Fibroblast of skin of scalp (primary cell): Measurements from ENCODE around the gene SLC16A3.

ENCODE experiments used
- DNase-seq: peaks from one replicate; pipeline ENCODE4 v3.0.0-alpha.2; 2013

The SLC16A3 gene

DNA sequence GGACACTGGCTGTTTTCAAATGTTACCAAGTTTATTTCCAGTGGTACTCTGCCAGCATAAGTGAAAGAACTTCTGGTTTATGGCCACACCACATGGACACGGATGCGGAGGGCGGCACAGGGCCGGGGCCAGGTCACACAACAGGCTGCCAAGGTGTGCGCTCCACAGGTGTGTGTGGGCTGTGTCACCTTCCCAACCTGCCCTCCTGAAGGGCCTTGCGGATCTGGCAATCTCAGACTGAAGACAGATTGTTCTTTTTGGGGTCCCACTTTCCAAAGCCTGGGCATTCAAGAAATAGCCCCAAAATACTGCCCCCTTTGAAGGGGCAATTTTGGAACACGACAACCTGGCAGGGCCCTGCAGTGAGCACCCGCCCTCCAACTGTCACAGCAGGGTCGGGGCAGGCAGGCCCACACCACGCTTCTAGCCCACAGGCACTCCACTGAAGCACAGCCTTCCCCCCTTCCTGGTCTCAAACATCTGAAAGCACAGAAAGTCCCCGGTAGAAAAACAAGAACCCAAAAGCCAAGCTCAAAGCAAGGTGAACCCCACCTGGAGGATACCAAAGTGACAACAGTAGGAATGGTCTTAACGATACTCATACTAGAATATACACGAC lies 41.1 kb downstream of the SLC16A3 start:
- no peak for DNase-seq

DNA sequence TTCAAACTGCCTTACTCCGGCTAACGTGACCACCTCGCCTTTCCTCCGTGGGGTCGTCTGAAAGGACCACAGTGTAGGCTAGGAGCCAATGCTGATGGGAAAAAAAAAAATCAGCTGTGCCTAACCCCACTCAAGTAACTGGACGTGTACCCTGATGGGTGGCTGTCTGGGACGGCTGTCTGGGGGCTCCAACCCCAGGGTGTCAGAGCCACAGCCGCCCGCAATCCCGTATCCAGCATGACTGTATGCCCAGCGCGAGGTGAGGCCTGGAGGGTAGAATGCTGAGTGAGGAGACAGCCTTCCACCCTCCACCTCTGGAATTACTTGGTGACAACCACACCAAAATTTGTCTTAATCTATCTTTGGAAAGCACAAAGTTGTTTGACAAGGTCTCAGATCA lies 41.8 kb downstream of the SLC16A3 start:
- no peak for DNase-seq

DNA sequence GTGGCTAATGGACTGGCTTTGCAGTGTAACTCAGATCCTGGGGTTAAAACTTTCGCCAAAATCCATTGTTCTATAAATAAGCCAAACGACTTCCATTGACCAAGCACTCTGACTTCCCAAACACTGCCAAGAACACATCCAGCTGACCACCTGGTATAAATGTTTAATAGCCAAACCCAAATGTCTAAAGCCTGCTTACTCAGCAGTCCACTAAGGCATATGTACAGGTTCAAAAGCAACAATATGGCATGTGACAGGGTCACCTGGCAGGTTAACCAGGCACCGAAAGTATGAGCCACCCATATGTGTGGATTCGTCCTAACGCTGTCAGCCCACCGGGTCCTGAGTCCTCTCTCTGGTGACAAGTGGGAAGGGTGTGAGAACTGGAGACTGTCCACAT lies 42.6 kb downstream of the SLC16A3 start:
- DNase-seq, result no peak

DNA sequence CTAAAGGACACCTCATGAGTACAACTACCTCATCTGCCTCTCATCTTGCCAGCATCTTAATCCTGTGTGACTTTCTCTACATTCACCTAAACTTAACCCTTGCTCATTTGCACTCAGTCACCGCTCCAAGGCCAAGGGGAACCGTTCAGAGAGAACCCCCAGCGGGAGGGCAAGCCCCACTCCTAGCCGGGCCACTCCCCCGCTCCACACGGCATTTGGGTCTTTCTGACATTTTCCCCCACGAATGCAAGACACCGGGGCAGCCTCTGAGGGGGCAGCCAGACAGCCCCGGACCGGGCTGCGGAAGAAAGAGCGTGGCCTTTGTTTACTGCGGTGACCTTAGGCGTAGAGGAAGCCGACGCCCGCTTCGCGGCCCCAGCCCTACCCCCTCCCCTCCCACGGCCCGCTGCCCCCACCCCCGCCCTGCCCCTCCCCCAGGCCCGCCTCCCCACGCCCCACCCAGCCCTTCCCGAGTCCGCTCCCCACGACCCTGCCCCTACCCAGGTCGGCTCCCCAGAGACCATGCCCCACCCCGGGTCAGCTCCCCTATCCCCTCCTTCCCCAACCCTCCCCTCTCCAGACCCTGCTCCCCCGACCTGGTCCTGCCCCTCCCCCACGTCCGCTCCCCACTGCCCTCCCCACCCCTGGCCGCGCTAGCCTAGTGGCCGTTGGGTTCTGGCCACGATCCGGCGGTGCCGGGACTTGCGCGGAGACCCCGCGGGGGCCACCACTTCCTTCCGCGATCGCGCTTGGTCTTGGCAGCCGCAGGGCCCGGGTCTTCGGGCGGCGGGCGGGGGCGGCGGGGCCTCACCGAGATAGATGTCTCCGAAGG lies 43.9 kb downstream of the SLC16A3 start:
- DNase-seq, result no peak

DNA sequence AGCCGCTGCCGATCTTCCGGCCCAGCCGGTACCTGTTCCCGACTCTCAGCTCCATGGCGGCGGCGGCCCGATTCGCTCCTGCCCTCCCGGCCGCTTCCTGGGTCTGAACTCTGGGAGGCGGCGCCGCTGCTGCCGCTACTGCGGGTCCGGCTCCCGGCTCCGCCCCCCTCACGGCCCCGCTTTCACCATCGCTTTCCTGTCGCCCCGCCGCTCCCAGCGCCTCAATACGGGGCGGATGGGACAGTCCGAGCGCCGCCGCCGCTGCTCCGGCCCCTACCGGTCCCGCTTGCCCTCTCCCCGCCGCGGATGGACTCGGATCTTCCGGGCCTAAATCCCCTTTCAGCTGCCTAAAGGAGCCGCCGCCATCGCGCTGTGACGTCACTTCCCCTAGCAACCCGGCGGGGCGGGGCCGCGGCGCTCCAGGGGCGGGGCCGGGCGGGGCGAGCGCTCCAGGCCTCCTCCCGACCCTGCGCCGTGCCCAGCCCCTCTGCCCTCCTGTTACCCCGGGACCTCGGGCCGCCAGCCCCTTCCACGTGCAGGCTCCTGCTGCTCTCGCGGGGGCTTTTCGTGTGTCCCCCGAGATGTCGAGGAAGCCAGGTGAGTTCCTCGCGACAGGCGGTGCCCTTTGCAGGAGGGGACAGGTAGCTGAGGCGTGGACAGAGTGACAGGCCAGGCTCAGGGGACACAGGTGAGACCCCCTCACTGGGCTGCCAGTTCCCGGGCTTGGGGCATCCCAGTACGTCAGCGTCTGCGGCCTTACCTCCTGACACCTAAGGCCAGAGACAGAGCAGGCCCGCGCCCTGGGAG lies 44.7 kb downstream of the SLC16A3 start, which contains the start of gene CSNK1D:
Gene CSNK1D (minus strand): TSS at position 374 of the 807 bp plus-strand sequence. CDS start 319 bp downstream, at position 55.
- peak; percentile 87 for DNase-seq

DNA sequence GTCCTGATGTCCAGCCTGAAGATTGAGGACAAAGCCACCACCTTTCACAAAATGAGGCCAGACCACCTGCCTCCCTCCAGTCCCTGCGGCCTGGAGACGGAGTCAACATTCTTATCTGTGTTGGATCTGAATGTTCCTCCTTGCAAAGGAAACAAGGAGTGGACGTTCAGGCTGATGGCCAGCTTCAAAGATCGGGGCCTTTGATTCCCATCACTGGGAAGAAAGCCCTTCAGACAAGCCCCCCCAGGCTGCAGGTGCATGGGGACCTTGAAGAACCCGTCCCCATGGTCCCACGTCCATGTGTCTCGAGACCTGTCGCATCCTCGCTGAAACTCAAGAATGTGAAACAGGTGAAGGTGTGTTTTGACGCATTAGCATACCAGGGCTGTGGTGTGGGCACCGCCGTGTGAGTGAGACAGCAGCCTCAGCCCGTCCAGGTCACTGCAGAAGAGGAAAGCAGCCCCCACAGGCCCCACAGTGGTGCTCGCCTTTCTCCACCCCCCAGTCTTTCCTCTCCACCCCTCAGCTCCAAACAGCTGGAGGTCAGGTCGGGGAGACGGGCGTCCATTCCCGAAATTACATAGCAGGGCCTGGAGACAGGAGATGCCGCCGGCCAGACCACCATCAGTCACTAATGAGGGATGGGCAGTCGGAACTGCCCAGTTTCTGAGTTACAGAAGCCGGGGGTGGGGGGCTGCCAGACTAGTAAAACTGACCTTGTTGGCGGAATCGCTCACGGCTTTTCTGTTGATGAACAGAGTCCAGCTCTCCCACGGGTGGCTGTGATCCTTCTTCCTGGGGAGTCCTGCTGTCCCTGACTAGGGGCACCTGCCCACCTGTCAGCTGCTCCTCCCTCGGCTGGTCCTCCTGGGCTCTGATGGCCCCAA lies 45.5 kb downstream of the SLC16A3 start:
- no peak for DNase-seq

DNA sequence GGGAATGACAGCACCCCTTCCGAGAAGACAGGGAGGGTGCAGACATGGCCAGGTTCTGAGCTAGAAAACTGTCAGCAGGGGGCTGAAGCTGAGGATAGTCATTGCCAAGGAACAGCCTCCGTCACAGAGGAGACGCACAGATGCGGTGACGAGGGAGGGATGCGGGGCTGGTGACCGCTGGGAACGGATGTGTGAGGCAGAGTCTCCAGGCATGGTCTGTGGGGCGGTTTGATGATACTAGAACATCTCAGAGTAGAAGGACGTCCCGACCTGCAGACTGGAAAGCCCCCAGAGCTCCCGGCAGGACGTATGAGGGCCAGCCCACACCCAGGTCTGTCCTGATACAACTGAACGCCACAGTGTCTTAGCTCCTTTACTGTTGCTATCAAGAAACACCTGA lies 46.5 kb downstream of the SLC16A3 start:
- DNase-seq, result no peak

DNA sequence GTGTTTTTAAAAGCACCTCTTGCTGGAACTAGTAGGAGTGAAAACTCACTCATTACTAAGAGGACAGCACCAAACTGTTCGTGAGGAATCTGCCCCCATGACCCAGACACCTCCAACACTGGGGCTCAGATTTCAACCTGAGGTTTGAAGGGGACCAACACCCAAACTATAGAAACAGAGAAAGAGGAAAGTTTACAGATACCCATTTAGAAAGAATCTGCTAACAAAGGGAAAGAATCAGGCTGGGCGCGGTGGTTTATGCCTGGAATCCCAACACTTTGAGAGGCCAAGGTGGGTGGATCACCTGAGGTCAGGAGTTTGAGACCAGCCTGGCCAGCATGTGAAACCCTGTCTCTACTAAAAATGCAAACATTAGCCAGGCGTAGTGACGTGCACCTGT lies 48.1 kb downstream of the SLC16A3 start:
- no peak for DNase-seq

DNA sequence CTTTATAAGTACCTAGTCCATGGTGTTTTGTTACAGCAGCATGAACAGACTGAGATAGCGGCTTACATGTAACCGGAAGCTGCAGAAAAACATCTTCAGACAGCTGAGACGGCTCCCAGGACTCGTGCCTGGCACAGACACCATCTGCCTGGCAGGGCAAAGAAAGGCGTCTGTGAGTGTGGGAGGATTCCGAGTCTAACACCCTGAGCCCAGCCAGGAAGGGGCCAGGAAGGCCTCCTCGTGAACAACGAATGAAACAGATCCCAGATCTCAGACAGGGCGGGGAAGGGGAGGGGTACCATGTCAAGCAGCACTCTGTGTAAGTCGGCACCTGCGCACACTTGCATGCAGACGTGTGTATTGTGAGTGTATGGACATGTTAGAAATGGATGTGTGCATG lies 49.0 kb downstream of the SLC16A3 start:
- DNase-seq, result no peak

DNA sequence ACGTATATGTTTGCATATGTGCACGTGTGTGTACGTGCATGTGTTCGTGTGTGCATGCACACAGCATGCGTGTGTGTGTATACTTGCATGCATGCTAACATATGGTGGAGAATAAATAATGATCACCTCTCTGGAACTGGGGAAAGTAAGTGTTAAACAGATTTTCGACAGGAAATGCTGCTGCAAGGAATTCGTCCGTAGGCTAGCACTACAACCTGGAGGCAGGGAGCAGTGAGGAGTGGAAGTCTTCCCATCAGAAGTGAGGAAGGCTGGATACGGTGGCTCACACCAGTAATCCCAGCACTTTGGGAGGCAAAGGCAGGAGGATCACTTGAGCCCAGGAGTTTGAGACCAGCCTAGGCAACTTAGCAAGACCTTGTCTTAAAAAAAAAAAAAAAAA lies 49.5 kb downstream of the SLC16A3 start:
- DNase-seq, result no peak

DNA sequence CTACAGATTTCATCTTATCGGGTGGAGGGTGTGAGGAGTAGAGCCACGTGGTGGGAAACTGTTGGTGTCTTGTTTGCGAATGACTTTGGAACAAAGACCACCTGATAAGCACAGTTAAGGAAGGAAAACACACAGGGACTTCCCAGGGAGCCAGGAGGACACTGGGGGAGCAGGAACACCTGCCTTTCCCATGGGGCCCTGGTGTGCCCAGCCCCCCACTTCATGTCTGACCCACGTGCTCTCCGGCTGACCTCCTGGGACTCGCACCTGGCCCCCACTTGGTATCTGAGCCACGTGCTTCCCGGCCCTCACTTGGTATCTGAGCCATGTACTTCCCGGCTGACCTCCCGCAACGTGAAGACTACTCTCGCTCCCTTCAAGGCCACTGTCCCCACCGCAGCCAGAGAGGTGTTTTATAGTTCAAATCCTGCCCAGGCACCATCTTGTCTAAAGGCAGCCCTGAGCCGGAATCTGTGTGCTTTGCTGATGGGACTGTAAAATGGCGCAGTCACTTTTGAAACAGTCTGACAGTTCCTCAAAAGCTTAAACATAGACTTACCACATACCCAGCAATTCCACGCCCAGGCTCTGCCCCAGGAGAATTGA lies 50.0 kb downstream of the SLC16A3 start:
- DNase-seq, result no peak

DNA sequence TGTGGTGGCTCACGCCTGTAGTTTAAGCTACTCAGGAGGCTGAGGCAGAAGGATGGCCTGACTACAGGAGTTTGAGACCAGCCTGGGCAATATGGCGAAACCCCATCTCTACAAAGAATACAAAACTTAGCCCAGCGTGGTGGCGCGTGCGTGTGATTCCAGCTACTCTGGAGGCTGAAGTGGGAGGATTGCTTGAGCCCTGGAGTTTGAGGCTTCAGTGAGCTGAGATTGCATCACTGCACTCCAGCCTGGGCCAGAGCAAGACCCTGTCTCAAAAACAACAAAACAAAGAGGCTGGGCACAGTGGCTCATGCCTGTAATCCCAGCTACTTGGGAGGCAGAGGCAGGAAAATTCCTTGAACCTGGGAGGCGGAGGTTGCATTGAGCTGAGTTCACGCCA lies 51.7 kb downstream of the SLC16A3 start:
- DNase-seq, result no peak

DNA sequence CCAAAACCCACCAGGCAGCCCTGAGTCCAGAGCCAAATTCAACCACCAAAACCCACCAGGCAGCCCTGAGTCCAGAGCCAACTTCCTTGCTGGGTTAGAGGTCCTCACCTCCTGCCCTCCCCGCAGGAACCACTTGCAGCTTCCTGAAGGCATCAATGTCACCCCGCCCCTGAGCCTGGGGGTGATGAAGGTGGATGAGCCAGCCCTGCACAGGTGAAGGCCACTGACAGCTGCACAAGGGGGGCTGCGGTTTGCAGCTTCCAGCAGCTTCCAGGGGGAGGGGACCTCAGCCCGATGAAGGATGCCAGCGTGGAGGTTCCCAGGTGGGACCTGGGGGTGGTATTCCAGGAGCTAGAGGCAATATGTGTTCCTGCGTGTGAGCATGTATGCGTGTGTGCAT lies 52.2 kb downstream of the SLC16A3 start:
- no peak for DNase-seq

DNA sequence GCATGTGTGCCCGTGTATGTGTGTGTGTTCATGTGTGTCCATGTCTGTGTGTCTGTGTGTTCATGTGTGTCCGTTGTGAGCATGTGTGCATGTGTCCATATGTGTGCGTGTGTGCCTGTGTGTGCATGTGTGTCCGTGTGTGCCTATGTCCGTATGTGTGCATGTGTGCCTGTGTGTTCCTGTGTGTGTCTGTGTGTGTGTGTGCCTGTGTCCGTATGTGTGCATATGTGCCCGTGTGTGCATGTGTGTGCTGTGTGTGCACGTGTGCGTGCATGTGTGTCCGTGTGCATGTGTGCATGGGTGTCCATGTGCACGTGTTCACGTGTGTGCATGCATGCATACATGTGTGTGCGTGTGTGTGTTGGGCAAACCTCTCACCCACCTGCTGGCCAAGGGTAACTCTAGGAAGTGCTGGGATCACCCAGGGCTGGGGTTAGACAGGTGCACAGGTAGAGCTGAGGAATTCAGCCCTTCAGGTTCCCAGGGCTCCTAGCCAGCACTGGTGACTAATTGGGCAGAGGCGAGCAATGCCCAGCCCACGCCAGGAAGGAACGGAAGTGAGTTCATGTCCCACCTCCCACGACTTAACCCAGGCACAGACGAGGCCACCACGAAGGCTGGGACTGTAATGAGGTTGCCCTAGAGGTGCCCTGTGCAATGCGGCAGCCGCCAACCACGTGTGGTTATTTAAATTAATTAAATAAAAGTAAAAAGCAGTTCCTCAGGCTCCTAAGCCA lies 52.8 kb downstream of the SLC16A3 start:
- no peak for DNase-seq

DNA sequence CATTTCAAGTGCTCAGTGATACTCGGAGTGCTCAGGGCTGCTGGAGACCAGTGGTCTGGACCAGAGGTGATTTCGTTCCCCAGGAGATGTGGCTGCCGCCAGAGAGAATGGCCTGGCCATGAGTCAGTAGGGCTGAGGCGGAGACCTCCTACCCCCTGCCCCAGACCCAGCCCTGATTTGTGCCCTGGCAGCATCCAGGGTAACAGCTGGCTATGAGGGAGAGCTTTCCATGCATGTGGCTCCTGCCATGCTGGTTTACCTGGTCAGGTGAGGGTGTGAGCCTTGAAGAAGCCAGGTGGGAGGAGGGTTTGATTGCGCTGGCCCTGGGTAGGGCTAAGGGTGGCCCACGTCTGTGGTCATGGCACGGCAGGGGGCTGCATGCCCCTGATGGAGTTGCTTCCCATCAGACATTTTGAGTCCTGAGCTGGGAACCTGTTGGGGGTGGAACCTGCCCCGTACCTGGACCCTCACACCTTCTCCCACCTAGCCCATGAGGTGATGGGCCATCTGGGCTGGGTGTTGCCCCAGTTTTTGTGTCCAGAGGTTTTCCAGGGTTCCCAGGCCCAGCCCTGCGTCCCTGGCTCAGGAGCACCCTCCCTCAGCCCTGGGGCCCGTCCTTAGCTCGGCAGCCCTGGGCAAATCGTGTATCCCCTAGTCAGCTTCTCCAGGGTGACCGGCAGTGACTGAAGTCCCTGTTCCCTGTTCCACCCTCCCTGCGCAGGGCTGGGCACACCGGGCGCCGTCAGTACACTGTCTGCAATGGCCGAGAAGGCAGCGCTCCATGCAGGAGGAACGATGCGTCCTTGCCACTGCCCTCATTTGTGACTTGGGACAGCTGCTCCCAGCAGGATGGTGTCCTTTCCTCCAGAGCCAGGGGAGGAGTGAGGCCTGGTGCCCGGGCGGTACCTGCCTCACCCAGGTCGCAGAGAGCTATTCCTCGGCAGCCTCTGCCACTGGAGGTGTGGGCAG lies 53.7 kb downstream of the SLC16A3 start:
- no peak for DNase-seq

DNA sequence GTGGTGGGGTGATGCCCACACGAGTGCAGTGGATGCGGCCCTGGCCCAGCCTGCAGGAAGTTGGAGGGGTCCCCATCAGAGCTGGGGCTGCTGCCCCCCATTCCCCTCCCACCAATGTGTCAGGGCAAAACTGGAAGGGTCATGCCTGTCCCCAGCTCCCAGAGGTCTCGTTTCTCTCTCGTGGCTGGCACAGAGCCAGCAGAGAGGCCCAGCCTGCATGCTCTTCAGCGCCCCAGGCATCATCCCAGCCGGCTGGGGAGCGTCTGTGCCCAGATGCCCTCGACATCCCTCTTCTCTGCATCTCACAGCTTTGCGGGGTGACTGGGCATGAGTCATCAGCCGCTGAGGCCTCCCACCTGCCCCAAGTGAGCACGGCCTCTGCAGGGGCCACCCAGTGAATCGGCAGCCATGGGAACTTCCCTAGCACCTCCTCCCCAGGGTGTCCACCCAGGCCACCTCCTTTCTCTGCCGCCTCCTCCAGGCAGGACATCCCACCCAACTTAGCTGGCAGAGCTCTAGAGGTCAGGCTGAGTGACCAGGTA lies 54.4 kb downstream of the SLC16A3 start:
- DNase-seq, result peak; percentile 48

DNA sequence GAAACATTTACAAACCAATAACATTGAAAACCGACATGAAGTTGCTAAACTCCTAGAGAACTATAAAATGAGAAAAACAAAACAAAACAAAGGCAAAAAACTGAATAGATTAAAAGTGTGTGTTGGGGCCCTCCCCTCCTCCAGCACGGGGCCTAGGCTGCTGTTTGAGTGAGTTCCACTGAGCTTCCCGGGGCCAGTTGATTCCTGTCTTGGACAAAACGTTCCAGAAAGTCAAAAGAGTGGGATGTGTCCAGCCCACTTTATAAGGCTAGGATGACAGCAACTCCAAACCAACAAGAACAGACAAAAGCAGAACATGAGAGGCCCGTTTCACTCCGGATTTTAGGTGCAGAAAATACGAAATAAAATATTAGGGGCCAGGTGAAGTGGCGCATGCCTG lies 56.3 kb downstream of the SLC16A3 start:
- no peak for DNase-seq

DNA sequence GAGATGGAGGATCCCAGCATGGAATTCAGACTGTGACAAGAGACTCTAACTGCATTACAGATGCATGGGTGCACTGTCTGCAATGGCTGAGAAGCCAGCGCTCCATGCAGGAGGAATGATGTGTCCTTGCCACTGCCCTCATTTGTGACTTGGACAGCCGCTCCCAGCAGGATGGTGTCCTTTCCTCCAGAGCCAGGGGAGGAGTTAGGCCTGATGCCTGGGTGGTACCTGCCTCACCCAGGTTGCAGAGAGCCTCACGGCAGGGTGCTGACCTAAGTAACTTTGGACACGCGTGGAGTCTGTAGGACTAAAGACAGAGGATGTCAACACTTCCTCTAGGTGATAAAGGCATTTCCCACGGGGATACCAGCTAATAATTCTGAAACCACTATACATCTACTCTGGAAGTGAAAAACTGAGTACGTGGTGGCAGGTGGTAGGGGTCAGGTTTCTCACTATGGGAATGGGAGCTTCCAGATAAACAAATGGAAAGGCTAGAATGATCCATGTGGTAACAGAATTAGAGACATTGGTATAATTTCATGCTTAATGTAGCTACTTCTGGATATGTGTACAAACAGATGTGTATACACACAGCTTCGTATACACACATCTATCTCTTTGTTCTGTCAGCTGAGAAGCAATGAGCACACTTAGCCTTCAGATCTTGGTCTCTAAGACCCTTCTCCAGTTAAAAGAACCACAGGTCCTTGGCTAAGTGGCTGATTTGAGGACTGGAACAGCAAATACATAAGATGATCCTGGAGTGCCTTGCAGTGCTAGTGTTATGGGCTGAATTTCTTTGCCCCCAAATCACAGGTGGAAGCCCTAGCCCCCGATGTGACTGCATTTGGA lies 58.4 kb downstream of the SLC16A3 start:
- DNase-seq, result no peak
